NCI-H146 (cell line): ENCODE results near the gene ATG10.
"Not testable (repeated sequence)": the region's sequence is repeated elsewhere in the genome, so short reads cannot be mapped to it uniquely, and the experiment has no call there.

Experiments used
- DNase-seq: peaks from one replicate; lab custom pipeline; 2025; lab: John Stamatoyannopoulos, UW

ATG10 gene

GRCh38 chr5:82222597-82223574 lies 251.1 kb downstream of the ATG10 start:
- no peak for DNase-seq

DNA sequence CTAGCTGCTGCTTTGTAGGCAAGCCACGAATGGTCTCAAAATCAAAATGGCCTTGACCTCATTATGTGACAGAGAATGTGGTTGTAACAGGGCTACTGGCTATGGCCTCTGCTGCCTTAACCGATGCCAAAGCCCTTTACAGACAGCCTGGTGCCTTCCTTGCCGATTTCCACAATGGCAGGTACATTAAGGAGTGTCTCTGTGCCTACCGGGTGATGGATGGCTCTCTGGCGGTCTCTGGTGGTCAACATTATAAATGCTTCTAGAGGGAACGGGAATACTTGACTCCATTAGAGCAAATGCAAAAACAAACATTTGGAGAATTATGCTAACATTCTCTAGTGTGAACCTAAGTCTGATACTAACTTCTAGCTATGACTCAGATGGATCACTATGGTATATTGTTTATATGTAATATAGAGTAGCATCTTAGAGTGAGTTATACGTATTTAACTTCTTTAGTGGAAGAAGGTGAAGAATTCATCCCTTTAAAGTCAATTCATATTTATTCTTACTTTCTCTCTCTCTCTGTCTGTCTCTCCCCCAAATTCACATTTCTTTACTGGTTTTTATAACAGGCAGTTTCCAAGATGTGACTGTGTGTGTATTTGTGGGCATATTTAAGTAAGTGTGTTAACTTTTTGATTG lies 253.8 kb downstream of the ATG10 start:
- peak; percentile 70 for DNase-seq

DNA sequence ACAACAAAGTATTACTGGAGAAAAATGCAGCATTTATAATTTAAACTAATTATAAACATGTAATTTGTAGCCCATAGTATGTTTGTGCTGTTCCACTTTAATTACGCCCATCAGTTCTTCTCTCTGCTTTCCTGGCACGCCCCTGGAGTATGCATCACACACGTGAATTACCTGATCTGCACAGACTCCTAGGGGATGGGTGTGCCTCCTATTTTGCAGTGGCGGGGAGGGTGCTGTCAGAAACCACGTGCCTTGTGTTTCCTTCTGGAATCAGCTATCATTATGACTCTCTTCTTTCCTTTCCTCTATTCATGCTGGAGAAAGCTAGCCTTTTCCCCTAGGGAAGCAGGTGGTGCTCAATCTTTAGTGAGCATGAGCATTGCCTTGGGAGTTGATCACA lies 263.1 kb downstream of the ATG10 start:
- no peak for DNase-seq

DNA sequence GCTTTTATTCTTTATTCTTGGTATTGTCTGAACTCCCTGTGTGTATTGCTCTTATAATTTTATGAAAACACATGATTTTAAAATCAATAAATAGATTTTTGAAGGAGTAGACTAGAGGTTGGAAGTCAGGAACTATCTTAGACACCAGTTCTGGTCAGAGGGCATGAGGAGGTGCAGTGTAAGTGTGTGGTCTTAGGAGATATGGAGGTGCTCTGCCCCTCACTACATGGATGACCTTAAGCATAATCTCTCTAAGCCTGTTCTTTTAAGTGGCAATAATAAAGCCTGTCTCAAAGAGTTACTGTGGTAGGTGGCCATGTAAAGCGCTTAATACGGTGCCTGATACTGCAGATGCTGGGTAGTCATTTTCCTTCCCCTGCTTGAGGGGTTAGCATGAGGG lies 272.3 kb downstream of the ATG10 start:
- DNase-seq, result no peak

- DNase-seq, result no peak
Observed at GRCh38 chr5:82244854-82245635, 273.2 kb downstream of the ATG10 start.

DNA sequence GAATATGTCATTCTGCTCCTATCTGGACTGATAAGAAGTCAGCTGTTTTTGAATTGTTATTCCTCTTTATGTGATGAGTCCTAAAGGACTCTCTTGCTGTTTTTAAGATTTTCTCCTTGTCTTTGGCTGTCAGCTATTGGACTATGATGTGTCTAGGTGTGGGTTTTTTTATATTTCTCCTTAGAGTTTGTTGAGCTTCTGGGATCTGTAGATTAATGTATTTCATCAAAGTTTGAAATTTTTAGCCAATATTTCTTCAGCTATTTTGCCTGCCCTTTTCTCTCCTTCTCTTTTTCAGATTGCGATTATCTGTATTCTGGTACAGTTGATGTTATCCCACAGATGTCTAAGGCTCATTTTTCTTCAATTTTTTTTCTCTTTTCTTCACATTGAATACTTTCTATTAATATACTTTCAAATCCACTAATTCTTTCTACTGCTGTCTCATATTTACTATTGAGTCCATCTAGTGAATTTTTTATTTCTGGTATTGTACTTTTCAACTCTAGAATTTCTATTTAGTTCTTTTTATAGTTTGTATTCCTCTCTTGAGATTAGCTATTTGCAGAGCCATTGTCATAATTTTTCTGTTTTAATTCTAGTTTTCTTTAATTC lies 275.2 kb downstream of the ATG10 start:
- DNase-seq, result no peak

DNA sequence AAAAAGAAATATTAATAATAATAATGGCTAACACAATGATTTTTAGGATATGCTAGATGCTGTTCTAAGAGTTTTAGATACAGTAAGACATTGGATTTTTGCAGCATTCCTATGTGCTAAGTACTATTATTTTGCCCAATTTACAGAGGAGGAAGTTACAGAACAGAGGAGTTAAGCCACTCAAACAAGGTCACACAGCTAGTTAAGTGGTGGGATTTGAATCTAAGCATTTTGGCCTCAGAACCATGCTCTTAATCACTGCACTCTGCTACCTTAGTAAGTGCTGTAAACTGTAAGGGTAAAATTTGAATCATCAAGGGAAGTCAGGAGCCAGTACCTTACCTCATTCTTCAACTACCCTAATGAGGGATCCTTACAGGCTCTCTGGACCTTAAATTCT lies 280.9 kb downstream of the ATG10 start:
- DNase-seq, result no peak

GRCh38 chr5:82255844-82256243 lies 284.0 kb downstream of the ATG10 start:
- no peak for DNase-seq

DNA sequence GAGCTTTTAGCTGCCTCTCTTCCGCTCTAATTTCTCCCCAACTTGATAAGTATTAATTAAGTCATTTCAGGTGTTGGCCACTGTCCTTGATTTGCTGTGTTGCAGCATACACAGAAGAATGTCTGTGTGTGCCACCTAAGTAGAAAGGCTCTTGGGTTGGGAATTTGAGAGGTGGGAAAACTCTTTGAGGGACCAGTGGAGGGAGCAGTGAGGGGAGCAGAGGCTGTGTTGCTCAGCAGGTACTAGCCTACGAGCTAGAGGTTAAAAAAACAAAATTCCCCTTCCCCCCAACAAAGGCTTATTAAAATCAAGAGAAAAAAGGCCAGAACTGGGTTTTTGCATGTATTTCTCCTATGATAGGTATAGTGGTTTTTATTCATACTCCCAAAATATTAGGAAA lies 285.4 kb downstream of the ATG10 start:
- DNase-seq, result no peak

DNA sequence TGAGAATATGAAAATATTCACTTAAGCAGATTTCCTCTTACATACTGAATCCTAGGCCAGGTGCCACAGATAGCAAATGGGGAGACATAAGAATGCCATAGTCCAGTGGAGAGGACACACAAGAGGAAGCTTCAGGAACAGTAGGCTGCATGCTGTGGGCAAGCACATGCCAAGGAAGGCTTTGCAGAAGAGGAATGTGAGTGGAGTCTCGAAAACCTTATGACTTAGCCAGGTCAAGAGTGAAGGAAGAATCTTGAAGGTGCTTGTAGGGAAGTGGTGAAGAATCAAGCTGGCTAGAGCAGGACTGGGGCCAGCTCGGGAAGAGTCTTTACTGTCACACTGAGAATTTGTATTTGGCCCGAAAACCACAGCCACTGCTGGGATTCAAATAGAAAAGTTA lies 285.9 kb downstream of the ATG10 start:
- no peak for DNase-seq

GRCh38 chr5:82259172-82259800 lies 287.5 kb downstream of the ATG10 start:
- no peak for DNase-seq

- DNase-seq, result no peak
Observed at GRCh38 chr5:82265047-82265446, 293.2 kb downstream of the ATG10 start.

- DNase-seq, result not testable (repeated sequence)
Observed at GRCh38 chr5:82267297-82267933, 295.6 kb downstream of the ATG10 start.

DNA sequence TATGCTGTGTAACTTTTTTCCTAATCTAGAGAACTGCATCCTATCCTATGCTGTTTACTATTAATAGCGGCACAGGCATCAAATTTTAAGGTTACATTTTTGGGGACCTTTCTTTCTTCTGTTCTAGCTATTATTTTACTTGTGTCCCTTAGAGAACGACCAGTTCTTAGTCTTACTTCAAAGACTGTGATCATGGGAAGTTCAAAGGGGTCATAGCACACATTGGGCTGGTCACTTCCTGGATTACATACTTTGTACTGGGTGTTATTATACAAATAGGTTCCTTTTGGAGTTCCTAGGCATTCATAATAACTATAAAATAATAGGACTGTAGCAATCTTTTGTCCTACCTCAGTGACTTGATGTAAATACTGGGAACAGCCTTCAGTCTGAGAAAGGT lies 297.5 kb downstream of the ATG10 start:
- DNase-seq, result not testable (repeated sequence)

GRCh38 chr5:82272571-82273356 lies 300.9 kb downstream of the ATG10 start:
- DNase-seq, result not testable (repeated sequence)

DNA sequence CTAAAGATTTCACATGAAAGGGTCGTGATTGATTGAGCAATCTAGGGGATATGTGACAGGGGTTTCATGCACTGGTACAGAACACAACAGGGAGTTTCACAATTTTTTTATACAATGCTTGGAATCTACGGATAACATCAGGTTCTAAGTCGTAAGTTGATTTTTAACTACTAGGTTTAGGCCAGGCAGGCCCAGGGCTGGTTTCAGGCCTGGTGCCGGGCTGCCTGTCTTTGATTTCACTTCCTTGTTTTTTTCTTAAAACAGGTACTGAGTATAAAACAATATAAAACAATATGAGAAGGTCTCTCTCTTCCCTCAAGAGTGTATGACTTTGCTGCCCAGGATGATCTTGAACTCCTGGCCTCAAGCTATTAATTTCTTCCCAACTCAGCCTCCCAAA lies 301.6 kb downstream of the ATG10 start:
- DNase-seq, result not testable (repeated sequence)

DNA sequence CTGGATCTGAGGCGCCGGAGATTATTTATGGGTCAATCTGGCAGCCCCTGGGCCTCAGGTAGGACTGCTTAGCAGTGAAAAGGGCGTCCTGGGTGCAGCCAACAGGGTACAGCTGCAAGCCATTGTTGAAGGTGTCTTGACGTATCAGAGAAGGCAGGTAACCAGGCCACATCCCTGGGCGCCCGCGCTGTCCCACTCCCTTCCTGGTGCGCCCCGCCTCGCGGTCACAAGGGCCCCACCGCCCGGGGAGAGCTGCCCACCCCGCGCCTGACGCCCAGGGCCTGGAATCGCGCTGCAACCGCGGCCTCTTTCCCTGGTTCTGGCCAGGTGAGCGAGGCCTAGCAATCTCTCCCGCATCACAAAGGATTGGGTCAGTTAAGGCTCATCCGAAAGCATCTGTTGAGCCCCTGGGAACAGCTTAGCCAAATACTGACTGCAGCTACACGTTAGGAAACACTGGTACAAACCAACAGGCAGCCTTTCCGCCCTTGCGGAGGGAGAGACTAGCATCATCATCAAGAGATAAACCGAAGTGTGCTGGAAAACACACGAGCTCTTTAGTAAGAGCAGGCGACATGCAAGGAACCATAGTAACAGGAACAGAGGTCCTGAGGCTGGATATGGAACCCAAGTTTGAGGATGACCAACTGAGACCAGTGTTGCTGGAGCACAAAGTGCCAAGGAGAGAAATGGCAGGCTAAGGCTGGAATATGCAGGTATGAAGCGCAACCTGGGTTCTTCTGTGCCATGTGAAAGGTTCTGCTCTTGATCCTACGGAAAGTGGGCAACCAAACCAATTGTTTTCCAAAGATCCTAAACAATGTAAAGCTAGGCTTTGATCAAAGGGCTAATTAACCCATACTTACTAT lies 302.8 kb downstream of the ATG10 start:
- DNase-seq, result no peak

DNA sequence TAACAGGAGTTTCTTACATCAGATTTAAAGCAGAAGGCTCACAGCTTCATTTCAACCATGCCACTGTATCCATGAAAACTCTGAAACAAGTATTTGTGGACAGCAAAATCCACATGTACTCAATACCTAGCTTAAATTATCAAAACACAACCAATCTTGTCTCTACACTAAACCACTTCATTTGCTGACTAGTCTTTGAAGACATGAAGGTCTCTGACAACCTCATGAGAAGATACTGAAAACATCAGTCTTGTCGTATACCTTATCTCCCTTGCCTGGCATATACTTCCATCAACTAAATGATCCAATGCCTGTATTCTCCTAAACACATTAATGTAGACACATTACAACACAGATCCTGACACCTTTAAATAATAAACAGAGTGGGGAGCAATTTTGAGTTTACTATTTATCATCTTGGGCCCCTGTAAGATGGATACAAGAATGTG lies 303.4 kb downstream of the ATG10 start:
- no peak for DNase-seq
